HFF-Myc (cell line): ENCODE measurements around the gene BCOR.

Experiments used
- DNase-seq: peaks from one replicate; pipeline ENCODE4 v3.0.0-alpha.2; 2011; ENCODE audit warnings: low read depth; ENCODE audit errors: extremely low read depth
- H3K4me3 ChIP-seq: replicated peaks from 2 replicates; pipeline ENCODE4 v1.5.1; 2011; ENCODE audit warnings: low read depth, mild to moderate bottlenecking, control low read depth, low read length
- TF ChIP-seq, protein P1 (sequence below): IDR thresholded peaks from 2 replicates; pipeline ENCODE4 v1.5.1; 2012; ENCODE audit warnings: mild to moderate bottlenecking, low read depth, low read length, control low read depth; ENCODE audit errors: missing control alignments

Gene BCOR

DNA sequence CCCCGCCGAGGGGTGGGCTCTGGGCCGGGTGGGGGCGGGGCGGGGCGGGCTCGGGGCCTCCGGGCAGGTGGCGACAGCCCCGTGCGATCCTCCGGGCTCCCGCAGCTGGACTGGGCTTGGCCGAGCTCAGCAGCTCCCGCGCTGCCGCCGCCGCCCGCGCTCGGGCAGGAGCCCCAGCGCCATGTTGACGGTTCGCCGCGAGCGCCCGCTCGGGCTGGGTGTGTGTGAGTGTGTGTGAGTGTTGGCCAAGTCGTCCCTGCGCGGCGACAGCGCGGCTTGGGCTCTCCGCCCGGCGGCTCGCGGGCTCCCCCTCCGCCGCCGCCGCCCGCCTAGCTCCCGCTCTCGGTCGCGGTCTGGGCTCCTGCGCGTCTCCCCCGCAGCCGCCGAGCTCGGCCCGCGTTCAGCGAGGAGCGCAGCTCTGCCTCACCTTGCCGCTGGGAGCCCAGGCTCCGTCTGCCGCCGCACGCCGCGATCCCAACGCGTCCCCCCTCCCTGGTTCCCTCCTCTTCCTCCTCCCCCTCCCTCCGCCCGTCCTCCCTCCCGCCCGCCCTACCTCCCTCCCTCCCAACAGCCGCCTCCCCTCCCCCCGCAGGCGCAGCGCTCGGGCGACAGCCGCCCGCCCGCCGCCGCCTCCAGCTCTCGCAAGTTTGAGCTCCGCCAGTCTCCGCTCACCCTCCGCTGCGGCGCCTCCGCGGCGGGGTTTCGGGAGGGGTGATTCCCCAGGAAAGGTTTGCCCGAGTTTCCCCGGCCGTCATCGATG, at the start of gene BCOR:
Gene BCOR (minus strand): TSS at position 455 of the 760 bp plus-strand sequence. CDS start 20,029 bp downstream, outside the sequence.
- DNase-seq = no peak
- TF ChIP-seq, protein P1, sequence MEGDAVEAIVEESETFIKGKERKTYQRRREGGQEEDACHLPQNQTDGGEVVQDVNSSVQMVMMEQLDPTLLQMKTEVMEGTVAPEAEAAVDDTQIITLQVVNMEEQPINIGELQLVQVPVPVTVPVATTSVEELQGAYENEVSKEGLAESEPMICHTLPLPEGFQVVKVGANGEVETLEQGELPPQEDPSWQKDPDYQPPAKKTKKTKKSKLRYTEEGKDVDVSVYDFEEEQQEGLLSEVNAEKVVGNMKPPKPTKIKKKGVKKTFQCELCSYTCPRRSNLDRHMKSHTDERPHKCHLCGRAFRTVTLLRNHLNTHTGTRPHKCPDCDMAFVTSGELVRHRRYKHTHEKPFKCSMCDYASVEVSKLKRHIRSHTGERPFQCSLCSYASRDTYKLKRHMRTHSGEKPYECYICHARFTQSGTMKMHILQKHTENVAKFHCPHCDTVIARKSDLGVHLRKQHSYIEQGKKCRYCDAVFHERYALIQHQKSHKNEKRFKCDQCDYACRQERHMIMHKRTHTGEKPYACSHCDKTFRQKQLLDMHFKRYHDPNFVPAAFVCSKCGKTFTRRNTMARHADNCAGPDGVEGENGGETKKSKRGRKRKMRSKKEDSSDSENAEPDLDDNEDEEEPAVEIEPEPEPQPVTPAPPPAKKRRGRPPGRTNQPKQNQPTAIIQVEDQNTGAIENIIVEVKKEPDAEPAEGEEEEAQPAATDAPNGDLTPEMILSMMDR = no peak

DNA sequence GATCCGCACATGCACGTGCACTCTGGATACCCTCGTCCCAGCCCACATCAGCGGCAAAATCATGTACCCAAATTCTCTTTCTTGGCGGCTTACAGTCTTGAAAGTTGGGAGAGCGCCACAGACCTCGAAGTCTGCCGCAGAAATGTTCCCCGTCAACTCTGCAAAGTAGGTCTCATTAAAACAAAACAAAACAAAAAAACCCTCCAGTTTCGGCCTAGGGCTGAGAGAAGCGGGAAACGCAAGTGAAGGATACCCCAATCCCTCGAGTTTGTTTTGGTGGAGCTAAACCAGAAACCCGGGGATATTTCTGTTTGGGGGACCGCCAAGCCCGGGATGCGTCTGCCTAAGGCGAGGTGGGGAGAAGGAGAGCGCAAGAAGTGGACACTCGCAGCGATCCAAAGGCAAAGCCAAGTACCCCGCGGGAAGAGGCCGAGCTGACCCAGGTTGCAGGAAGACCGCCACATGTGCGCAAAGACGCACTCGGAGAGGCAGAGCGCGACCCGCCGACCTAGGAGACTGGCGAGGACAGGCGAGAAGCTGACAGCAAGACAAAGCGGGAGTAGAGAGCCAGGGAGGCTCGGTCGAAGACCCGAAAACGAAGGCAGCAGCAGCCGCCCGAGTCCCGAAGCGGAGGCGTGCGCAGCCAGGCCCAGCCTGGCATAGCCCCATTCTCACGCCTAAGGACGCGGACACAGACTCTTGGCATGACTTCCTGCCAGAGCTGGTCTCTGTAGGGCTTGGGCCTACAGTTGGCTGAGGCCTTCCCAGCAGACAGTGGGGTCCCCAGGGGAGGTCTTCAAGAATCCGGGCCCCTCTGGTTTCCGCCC, 49.6 kb upstream of the BCOR start:
- H3K4me3 ChIP-seq = no peak overlapping the region

More for the DNA sequence above, at the start of gene BCOR:
- peak within 1 kb of the TSS; percentile 49 for H3K4me3 ChIP-seq

DNA sequence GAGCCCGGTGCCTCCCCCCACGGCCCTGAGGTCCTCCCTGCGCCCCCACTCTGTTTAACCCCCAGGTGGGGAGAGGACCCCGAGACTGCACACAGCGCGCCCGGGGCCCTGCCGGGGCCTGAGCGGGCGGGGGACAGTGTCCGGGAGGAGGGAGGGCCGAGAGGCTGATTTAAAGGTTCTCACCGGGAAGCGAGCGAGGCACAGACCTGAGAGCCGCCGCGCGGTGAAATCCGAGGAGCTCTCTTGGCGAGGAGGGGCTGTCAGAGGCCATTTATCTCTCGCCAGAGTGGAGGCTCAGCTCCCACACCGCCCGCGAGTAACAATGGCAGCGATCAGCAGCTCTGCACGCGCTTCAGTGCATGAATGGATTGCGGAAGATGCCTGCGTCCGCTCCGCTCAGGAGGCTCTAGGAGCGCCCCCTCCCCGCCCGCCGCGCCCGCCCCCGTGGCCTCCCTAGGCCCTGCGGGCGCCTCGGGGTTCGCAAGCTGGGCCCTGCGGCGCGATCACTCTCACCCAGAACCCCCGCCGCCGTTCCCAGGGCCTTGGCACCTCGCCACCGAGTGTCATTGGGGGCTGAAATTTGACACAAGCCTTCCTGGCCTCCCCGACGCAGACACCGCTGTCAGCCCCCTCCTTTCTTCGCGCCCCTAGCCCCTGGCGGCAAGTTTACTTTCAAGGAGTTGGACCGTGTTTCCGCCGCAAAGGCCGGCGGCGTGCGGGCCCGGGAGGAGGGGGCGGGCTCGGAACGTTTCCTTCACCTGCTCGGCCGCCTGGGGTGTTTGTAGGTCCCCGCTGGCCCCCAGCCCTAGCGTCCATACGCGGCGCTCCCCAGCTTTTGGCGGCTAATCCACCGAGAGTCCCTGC, 48.7 kb upstream of the BCOR start:
- peak overlapping the region; percentile 45 for H3K4me3 ChIP-seq
- TF ChIP-seq, protein P1 = no peak
- DNase-seq = no peak

More for the DNA sequence above, 49.6 kb upstream of the BCOR start:
- TF ChIP-seq, protein P1 = no peak
- no peak for DNase-seq

DNA sequence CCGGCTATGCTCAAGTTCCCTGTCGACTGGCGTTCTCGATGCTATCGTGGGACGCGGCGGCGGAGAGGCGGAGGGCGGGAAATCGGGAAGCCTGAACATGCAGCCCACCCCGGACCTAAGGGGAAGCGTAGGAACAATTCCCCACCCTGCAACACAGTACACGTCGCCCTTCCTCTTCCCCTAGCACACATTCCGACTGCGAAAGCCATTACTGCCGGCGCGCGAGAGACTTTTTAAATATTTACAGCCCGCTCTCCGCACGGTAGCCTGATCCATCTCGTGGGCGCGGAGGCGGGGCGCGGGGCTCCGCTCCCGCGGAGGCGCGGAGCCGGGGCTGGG, 48.1 kb upstream of the BCOR start:
- TF ChIP-seq, protein P1 = no peak
- H3K4me3 ChIP-seq = peak overlapping the region; percentile 45
- no peak for DNase-seq

DNA sequence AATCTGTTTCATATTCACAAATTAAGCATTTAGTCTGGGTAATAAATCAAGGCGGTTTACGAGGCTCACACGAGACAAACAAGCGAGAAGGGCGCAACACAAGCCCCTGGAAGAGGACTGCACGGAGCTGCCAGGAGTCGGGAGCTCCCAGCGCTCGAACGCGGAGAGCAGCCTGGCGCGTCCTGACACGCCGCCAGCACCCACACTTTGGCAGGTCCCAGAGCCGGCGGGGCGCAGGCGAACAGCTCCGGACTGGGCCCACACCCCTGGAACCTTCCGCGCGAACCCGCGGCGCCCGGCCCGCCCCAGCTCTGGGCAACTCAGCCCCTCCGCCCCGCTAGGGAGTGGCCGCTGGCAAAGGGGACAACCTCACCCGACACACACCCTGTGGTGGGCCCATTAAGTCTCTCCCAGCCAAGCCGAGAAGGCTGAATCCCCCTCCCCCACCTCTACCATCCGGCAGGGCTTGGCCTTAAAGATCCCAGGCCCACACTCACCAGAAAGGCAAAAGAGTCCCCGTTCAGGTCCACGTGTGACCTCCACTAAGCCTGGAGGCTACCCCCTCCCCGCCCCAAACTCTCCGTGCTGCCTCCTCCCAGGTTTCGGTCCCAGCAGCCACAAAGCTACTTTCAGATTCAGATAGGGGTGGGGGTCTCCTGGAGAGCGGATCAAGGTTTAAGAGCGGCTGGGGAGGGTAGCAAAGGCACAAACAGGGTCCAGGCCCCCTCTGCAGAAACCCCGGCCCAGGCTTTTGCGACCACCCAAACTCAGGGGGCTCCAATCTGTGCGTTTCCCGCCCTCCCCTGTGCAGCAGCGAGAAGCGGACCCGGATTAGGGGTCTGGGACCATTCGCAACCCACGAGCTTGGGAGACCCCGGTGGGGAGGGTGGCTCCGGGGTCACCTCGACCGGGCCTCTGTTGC, 47.5 kb upstream of the BCOR start:
- TF ChIP-seq, protein P1 = no peak
- H3K4me3 ChIP-seq = peak overlapping the region; percentile 45
- DNase-seq = peak; percentile 33

DNA sequence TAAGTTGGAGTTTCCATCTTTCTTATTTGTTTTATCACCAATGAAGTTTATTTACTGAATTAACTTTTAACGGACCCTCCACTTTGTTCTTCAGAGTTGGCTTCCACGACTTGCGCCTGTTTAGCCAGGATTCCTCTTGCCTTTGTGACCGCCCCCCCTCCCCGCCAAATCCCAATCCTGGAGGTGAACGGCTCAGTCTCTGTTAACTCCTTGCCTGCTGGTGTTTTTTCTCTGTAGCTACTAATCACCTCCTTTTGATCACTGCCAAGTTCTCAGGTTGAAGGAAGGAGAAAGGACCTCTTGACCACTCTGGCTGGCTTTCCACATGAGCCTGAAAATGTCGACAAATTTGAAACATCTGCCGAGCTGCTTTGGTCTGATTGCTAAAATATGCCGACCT, 46.8 kb upstream of the BCOR start:
- DNase-seq = no peak
- TF ChIP-seq, protein P1 = no peak
- no peak overlapping the region for H3K4me3 ChIP-seq
